ENCODE measurements around the gene WDFY4.

WDFY4 gene

GRCh38 chr10:48748573-48748972 is 63.9 kb downstream of the WDFY4 start:
- no peak for DNase-seq (ENCODE audit: extremely low spot score)
- TF ChIP-seq HDGF (IDR thresholded peaks at IDR 0.05; ENCODE audit: borderline replicate concordance) (no peak), BHLHE40 (IDR thresholded peaks at IDR 0.05; ENCODE audit: borderline replicate concordance) (no peak), NFRKB (IDR thresholded peaks at IDR 0.05) (no peak), CTBP1 (IDR thresholded peaks at IDR 0.05; ENCODE audit: borderline replicate concordance) (no peak), FOXA1 (IDR thresholded peaks at IDR 0.05) (no peak), FOXM1 (IDR thresholded peaks at IDR 0.05; ENCODE audit: borderline replicate concordance) (no peak), ZNF384 (IDR thresholded peaks at IDR 0.05) (no peak), LEF1 (IDR thresholded peaks at IDR 0.05; ENCODE audit: borderline replicate concordance) (no peak), SP1 (IDR thresholded peaks at IDR 0.05) (no peak), ARNT (IDR thresholded peaks at IDR 0.05) (no peak), TARDBP (IDR thresholded peaks at IDR 0.05) (no peak), L3MBTL2 (conservative IDR thresholded peaks at IDR 0.05) (no peak), SUZ12 (IDR thresholded peaks at IDR 0.05) (no peak)
- POLR2A ChIA-PET, result no interaction called here
- CTCF ChIA-PET, result no interaction called here

- TF ChIP-seq ELF4 (IDR thresholded peaks at IDR 0.05) (no peak), PKNOX1 (IDR thresholded peaks at IDR 0.05) (no peak), LEF1 (IDR thresholded peaks at IDR 0.05; ENCODE audit: borderline replicate concordance) (no peak), FOXK2 (IDR thresholded peaks at IDR 0.05) (no peak), SUZ12 (IDR thresholded peaks at IDR 0.05) (no peak), ARNT (IDR thresholded peaks at IDR 0.05) (no peak)
- CTCF ChIA-PET, result no interaction called here
- DNase-seq (ENCODE audit: extremely low spot score), result no peak
- POLR2A ChIA-PET, result no interaction called here
Measured at GRCh38 chr10:48749254-48749787, 64.6 kb downstream of the WDFY4 start.

- POLR2A ChIA-PET, result no interaction called here
- DNase-seq (ENCODE audit: extremely low spot score), result no peak
- TF ChIP-seq BHLHE40 (IDR thresholded peaks at IDR 0.05; ENCODE audit: borderline replicate concordance) (no peak), FOXA1 (IDR thresholded peaks at IDR 0.05) (no peak), PKNOX1 (IDR thresholded peaks at IDR 0.05) (no peak), SUZ12 (IDR thresholded peaks at IDR 0.05) (no peak), ZNF384 (IDR thresholded peaks at IDR 0.05) (no peak), ARNT (IDR thresholded peaks at IDR 0.05) (no peak), TARDBP (IDR thresholded peaks at IDR 0.05) (no peak), NFRKB (IDR thresholded peaks at IDR 0.05) (no peak), L3MBTL2 (conservative IDR thresholded peaks at IDR 0.05) (no peak), HDGF (IDR thresholded peaks at IDR 0.05; ENCODE audit: borderline replicate concordance) (no peak), CTBP1 (IDR thresholded peaks at IDR 0.05; ENCODE audit: borderline replicate concordance) (no peak), SP1 (IDR thresholded peaks at IDR 0.05) (no peak), FOXK2 (IDR thresholded peaks at IDR 0.05) (no peak), ELF4 (IDR thresholded peaks at IDR 0.05) (no peak), LEF1 (IDR thresholded peaks at IDR 0.05; ENCODE audit: borderline replicate concordance) (no peak), FOXM1 (IDR thresholded peaks at IDR 0.05; ENCODE audit: borderline replicate concordance) (no peak)
- CTCF ChIA-PET, result no interaction called here
Measured at GRCh38 chr10:48750019-48750418, 65.3 kb downstream of the WDFY4 start.

GRCh38 chr10:48750991-48751390 is 66.3 kb downstream of the WDFY4 start:
- no peak for TF ChIP-seq ARNT (IDR thresholded peaks at IDR 0.05)
- no peak for TF ChIP-seq SP1 (IDR thresholded peaks at IDR 0.05)
- TF ChIP-seq FOXK2 (IDR thresholded peaks at IDR 0.05), result no peak
- no peak for TF ChIP-seq PKNOX1 (IDR thresholded peaks at IDR 0.05)
- no peak for TF ChIP-seq ZNF384 (IDR thresholded peaks at IDR 0.05)
- TF ChIP-seq NFRKB (IDR thresholded peaks at IDR 0.05), result no peak
- TF ChIP-seq CTBP1 (IDR thresholded peaks at IDR 0.05; ENCODE audit: borderline replicate concordance), result no peak
- TF ChIP-seq L3MBTL2 (conservative IDR thresholded peaks at IDR 0.05), result no peak
- TF ChIP-seq LEF1 (IDR thresholded peaks at IDR 0.05; ENCODE audit: borderline replicate concordance), result no peak
- TF ChIP-seq BHLHE40 (IDR thresholded peaks at IDR 0.05; ENCODE audit: borderline replicate concordance), result no peak
- TF ChIP-seq FOXM1 (IDR thresholded peaks at IDR 0.05; ENCODE audit: borderline replicate concordance), result no peak
- TF ChIP-seq FOXA1 (IDR thresholded peaks at IDR 0.05), result no peak
- no peak for TF ChIP-seq HDGF (IDR thresholded peaks at IDR 0.05; ENCODE audit: borderline replicate concordance)
- TF ChIP-seq SUZ12 (IDR thresholded peaks at IDR 0.05), result no peak
- TF ChIP-seq ELF4 (IDR thresholded peaks at IDR 0.05), result no peak
- TF ChIP-seq TARDBP (IDR thresholded peaks at IDR 0.05), result no peak
- CTCF ChIA-PET, result no interaction called here
- POLR2A ChIA-PET, result no interaction called here
- no peak for DNase-seq (ENCODE audit: extremely low spot score)

- TF ChIP-seq BHLHE40 (IDR thresholded peaks at IDR 0.05; ENCODE audit: borderline replicate concordance) (no peak), LEF1 (IDR thresholded peaks at IDR 0.05; ENCODE audit: borderline replicate concordance) (no peak), L3MBTL2 (conservative IDR thresholded peaks at IDR 0.05) (no peak), FOXA1 (IDR thresholded peaks at IDR 0.05) (no peak), HDGF (IDR thresholded peaks at IDR 0.05; ENCODE audit: borderline replicate concordance) (no peak), FOXM1 (IDR thresholded peaks at IDR 0.05; ENCODE audit: borderline replicate concordance) (no peak), FOXK2 (IDR thresholded peaks at IDR 0.05) (no peak), CTBP1 (IDR thresholded peaks at IDR 0.05; ENCODE audit: borderline replicate concordance) (no peak), ZNF384 (IDR thresholded peaks at IDR 0.05) (no peak), ARNT (IDR thresholded peaks at IDR 0.05) (no peak), ELF4 (IDR thresholded peaks at IDR 0.05) (no peak), TARDBP (IDR thresholded peaks at IDR 0.05) (no peak), SUZ12 (IDR thresholded peaks at IDR 0.05) (no peak), PKNOX1 (IDR thresholded peaks at IDR 0.05) (no peak)
- CTCF ChIA-PET, result no interaction called here
- POLR2A ChIA-PET, result no interaction called here
- DNase-seq (ENCODE audit: extremely low spot score), result no peak
Measured at GRCh38 chr10:48751730-48752129, 67.1 kb downstream of the WDFY4 start.

Measured in HEK293T (cell line).